D721Med (cell line): ENCODE results near the gene JMJD7.

Experiments
- DNase-seq: peaks from one replicate; pipeline ENCODE4 v3.0.0; 2011; ENCODE audit warnings: low spot score; ENCODE audit not compliant: insufficient read length
- FAIRE-seq: peaks from 2 replicates; lab custom pipeline; 2011; peaks lifted over from hg19 to GRCh38; lab: Jason Lieb, UNC
- TF ChIP-seq, protein P1 (sequence below): IDR thresholded peaks from 2 replicates; pipeline ENCODE4 v1.5.1; 2012; ENCODE audit warnings: mild to moderate bottlenecking, control low read depth; ENCODE audit not compliant: insufficient read depth; ENCODE audit errors: missing control alignments

Gene JMJD7

DNA sequence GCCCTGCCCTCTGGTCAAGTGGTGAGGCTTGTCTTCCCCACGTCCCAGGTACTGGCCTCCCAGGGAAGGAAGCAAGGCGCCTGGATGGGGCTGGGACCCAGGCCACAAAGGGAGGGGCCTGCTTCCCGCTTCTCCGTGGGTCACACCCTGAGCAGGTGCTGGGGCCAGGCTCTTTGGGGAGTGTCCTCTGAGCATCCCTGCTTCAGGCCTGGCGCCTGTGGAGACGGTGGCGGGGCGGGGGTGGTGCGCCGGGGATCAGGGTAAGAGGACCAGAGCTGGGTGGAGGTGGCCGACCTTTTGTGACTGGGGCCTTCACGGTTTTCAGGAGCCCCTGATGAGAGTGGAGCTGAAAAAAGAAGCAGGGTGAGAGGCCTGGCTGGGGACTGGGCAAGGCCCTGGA is 14.3 kb downstream of the JMJD7 start:
- DNase-seq (no peak), FAIRE-seq (no peak)
- TF ChIP-seq, protein P1, sequence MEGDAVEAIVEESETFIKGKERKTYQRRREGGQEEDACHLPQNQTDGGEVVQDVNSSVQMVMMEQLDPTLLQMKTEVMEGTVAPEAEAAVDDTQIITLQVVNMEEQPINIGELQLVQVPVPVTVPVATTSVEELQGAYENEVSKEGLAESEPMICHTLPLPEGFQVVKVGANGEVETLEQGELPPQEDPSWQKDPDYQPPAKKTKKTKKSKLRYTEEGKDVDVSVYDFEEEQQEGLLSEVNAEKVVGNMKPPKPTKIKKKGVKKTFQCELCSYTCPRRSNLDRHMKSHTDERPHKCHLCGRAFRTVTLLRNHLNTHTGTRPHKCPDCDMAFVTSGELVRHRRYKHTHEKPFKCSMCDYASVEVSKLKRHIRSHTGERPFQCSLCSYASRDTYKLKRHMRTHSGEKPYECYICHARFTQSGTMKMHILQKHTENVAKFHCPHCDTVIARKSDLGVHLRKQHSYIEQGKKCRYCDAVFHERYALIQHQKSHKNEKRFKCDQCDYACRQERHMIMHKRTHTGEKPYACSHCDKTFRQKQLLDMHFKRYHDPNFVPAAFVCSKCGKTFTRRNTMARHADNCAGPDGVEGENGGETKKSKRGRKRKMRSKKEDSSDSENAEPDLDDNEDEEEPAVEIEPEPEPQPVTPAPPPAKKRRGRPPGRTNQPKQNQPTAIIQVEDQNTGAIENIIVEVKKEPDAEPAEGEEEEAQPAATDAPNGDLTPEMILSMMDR = no peak

DNA sequence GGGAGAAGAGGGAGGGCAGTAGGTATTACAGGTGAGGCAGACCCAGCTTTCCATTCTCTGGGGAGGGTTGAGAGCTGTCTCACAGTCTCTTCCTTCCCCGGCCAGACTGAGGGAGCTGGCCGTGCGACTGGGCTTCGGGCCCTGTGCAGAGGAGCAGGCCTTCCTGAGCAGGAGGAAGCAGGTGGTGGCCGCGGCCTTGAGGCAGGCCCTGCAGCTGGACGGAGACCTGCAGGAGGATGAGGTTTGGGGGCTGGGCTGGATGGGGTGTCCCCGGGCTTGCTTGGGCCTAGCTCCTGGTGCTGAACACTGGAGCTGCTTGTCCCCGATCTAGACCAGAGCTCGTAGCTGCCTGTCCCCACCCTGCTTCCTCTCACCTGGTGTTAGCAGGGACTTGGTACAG is 15.7 kb downstream of the JMJD7 start:
- TF ChIP-seq, protein P1 = no peak
- FAIRE-seq (no peak), DNase-seq (no peak)

DNA sequence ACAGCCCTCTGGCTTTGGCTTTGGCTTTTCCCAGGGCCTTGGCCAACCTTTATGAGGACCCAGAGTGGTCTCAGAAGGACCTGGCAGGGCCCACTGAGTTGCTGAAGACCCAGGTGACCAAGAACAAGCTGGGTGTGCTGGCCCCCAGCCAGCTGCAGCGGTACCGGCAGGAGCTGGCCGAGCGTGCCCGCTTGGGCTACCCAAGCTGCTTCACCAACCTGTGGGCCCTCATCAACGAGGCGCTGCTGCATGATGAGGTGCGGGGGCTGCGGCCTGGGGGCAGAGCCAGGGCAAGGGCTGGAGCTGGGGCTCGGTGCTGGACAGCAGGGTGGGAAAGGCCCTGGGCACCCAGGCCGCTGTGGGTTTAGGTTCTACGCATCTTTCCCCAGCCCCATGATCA is 16.9 kb downstream of the JMJD7 start:
- TF ChIP-seq, protein P1 = no peak
- no peak for FAIRE-seq
- no peak for DNase-seq

DNA sequence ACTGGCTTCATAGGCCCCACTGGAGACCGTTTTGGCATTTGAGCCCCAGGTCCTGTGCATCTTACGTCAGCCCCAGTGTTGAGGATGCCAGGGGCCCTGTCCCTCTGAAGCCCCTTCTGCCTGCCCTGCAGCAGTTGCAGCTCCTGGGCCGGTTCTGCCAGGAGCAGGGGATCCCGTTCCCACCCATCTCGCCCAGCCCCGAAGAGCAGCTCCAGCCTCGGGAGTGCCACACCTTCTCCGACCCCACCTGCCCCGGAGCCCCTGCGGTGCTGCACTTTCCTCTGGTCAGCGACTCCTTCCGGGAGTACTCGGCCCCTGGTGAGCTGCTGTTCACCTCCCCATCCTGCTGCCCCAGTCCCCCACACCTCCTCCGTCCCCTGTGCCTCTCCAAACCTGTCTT is 19.3 kb downstream of the JMJD7 start:
- DNase-seq (no peak), FAIRE-seq (no peak)
- TF ChIP-seq, protein P1 = no peak

DNA sequence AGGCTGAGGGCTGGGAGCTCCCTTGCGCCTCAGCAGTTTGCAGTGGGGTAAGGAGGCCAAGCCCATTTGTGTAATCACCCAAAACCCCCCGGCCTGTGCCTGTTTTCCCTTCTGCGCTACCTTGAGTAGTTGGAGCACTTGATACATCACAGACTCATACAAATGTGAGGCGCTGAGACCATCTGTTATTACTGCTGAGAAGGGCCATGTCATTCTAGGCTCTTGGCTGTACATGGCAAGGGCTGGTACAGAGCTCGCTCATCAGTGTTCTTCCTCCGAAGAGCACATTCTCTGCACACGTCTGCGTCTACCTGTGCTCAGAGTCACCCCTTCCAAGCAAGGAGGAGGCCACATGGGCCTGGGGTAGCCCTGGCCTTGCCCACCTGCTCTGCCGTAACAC is 20.1 kb downstream of the JMJD7 start:
- FAIRE-seq = no peak
- TF ChIP-seq, protein P1 = no peak
- DNase-seq = no peak

DNA sequence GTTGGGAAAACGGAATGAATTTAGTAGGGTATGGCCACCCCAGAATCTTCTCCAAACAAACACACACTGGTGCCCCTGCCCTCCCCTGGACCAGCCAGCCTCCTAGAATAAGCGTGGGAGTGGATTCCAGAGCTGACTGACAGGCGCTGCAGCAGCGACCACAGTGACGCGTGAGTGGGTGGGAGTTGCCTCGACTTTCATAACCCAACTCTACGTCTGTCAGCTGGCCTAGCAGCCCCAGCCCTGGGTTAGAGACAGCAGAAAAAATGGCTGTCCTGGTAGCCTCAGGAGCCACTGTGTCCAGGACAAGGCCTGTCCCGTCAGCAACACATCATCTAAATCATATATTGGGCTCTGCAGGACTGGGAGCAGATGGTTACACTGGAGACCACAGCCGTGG is 20.7 kb downstream of the JMJD7 start:
- FAIRE-seq (no peak), DNase-seq (no peak)

DNA sequence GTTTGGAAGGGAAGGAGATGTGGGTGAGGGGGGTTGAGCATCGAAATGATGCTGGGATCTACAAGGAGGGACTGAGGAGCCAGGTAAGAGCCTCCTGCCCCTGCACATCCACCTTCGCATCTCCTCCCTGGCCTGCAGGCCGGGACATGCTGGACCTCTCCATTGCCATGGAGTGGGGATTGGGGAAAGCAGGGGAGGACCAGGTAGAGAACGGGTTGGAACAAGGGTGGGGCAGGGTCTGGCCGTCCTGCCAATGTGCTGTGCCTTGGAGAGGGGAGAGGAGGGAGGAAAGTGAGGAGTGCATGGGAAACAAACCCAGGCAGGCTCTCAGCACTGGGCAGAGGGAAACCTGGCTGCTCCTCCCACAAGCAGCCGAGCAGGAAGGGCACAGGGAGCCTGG is 21.3 kb downstream of the JMJD7 start:
- FAIRE-seq (no peak), DNase-seq (no peak)
- TF ChIP-seq, protein P1 = no peak

More for the DNA sequence above, 20.7 kb downstream of the JMJD7 start:
- TF ChIP-seq, protein P1 = no peak
